ES-I3 (cell line): Measurements from ENCODE around the gene NPTXR.

Experiments used
- H3K36me3 ChIP-seq: 2 replicates; pipeline ENCODE4 v1.6.1; 2013; ENCODE audit warnings: mild to moderate bottlenecking, low read length, control low read depth, moderate library complexity; ENCODE audit not compliant: insufficient read depth
- H3K4me1 ChIP-seq: 2 replicates; pipeline ENCODE4 v1.6.1; 2013; ENCODE audit warnings: mild to moderate bottlenecking, control low read depth, low read length; ENCODE audit not compliant: insufficient read depth
- H3K9ac ChIP-seq: 2 replicates; pipeline ENCODE4 v1.6.1; 2013; ENCODE audit warnings: low read depth, mild to moderate bottlenecking, low read length, moderate library complexity
- H3K9me3 ChIP-seq: 2 replicates; pipeline ENCODE4 v1.6.1; 2013; ENCODE audit warnings: mild to moderate bottlenecking, low read length, moderate library complexity; ENCODE audit not compliant: control insufficient read depth, insufficient read depth

The NPTXR gene

GRCh38 chr22:38795569-38795968, 48.3 kb downstream of the NPTXR start:
- H3K9me3 ChIP-seq: peaks cover 3% of the 10 kb centered on the region; the same call in 1 of the 2 replicates
- H3K9ac ChIP-seq: no peak overlapping the region
- H3K36me3 ChIP-seq: no peaks in the 10 kb centered on the region
- peaks cover 10% of the 10 kb centered on the region for H3K4me1 ChIP-seq

GRCh38 chr22:38793721-38794466, 49.9 kb downstream of the NPTXR start, which contains the start of gene DNAL4:
Gene DNAL4, minus strand, starts transcription at chr22:38794143. Its CDS starts 11,412 bp downstream, at chr22:38782731.
- Histone ChIP-seq H3K9ac (peak within 1 kb of the TSS; percentile 84; the same call in 1 of the 2 replicates), H3K4me1 (peaks cover 10% of the 10 kb centered on the region), H3K36me3 (no peaks in the 10 kb centered on the region), H3K9me3 (no peaks in the 10 kb centered on the region)

GRCh38 chr22:38793317-38793716, 50.5 kb downstream of the NPTXR start:
- H3K36me3 ChIP-seq: no peaks in the 10 kb centered on the region
- H3K9me3 ChIP-seq: no peaks in the 10 kb centered on the region
- peaks cover 10% of the 10 kb centered on the region for H3K4me1 ChIP-seq
- H3K9ac ChIP-seq: peak overlapping the region; percentile 84; the same call in 1 of the 2 replicates

GRCh38 chr22:38792833-38793232, 51.0 kb downstream of the NPTXR start:
- H3K9ac ChIP-seq: peak overlapping the region; percentile 84; the same call in 1 of the 2 replicates
- H3K36me3 ChIP-seq: no peaks in the 10 kb centered on the region
- H3K4me1 ChIP-seq: peaks cover 10% of the 10 kb centered on the region
- no peaks in the 10 kb centered on the region for H3K9me3 ChIP-seq

GRCh38 chr22:38789606-38790005, 54.2 kb downstream of the NPTXR start:
- Histone ChIP-seq H3K9me3 (no peaks in the 10 kb centered on the region), H3K4me1 (peaks cover 10% of the 10 kb centered on the region), H3K9ac (no peak overlapping the region), H3K36me3 (no peaks in the 10 kb centered on the region)

GRCh38 chr22:38788846-38789245, 55.0 kb downstream of the NPTXR start:
- Histone ChIP-seq H3K36me3 (no peaks in the 10 kb centered on the region), H3K9ac (no peak overlapping the region), H3K4me1 (peaks cover 6% of the 10 kb centered on the region; the same call in 1 of the 2 replicates), H3K9me3 (no peaks in the 10 kb centered on the region)

GRCh38 chr22:38788021-38788816, 55.6 kb downstream of the NPTXR start:
- H3K9ac ChIP-seq: no peak overlapping the region
- no peaks in the 10 kb centered on the region for H3K9me3 ChIP-seq
- H3K4me1 ChIP-seq: peaks cover 5% of the 10 kb centered on the region; the same call in 1 of the 2 replicates
- H3K36me3 ChIP-seq: no peaks in the 10 kb centered on the region

- H3K9ac ChIP-seq: no peak overlapping the region
- H3K36me3 ChIP-seq: no peaks in the 10 kb centered on the region
- peaks cover 9% of the 10 kb centered on the region; the same call in 1 of the 2 replicates for H3K4me1 ChIP-seq
- no peaks in the 10 kb centered on the region for H3K9me3 ChIP-seq
These were observed 57.2 kb downstream of the NPTXR start for GRCh38 chr22:38786631-38787030.

- Histone ChIP-seq H3K4me1 (peaks cover 9% of the 10 kb centered on the region; the same call in 1 of the 2 replicates), H3K36me3 (no peaks in the 10 kb centered on the region), H3K9ac (no peak overlapping the region), H3K9me3 (no peaks in the 10 kb centered on the region)
These were observed 59.0 kb downstream of the NPTXR start for GRCh38 chr22:38784856-38785255.

GRCh38 chr22:38784035-38784434, 59.8 kb downstream of the NPTXR start:
- H3K4me1 ChIP-seq: peaks cover 9% of the 10 kb centered on the region; the same call in 1 of the 2 replicates
- no peaks in the 10 kb centered on the region for H3K9me3 ChIP-seq

GRCh38 chr22:38783095-38783615, 60.7 kb downstream of the NPTXR start:
- Histone ChIP-seq H3K36me3 (no peaks in the 10 kb centered on the region), H3K9me3 (no peaks in the 10 kb centered on the region), H3K4me1 (peaks cover 9% of the 10 kb centered on the region; the same call in 1 of the 2 replicates), H3K9ac (no peak overlapping the region)

More at GRCh38 chr22:38784035-38784434, 59.8 kb downstream of the NPTXR start:
- Histone ChIP-seq H3K36me3 (no peaks in the 10 kb centered on the region), H3K9ac (no peak overlapping the region)

- Histone ChIP-seq H3K9ac (no peak overlapping the region), H3K36me3 (no peaks in the 10 kb centered on the region), H3K9me3 (no peaks in the 10 kb centered on the region)
These were observed 61.3 kb downstream of the NPTXR start for GRCh38 chr22:38782402-38783094.

GRCh38 chr22:38781033-38781432, 62.8 kb downstream of the NPTXR start:
- Histone ChIP-seq H3K9ac (no peak overlapping the region), H3K9me3 (no peaks in the 10 kb centered on the region), H3K36me3 (no peaks in the 10 kb centered on the region), H3K4me1 (peaks cover 9% of the 10 kb centered on the region; the same call in 1 of the 2 replicates)

More at GRCh38 chr22:38782402-38783094, 61.3 kb downstream of the NPTXR start:
- H3K4me1 ChIP-seq: peaks cover 9% of the 10 kb centered on the region; the same call in 1 of the 2 replicates
